Measurements from ENCODE around the gene IQCF6.

Gene IQCF6

GRCh38 chr3:51739110-51739509 is 39.9 kb downstream of the IQCF6 start:
- TF ChIP-seq CTCF (IDR thresholded peaks at IDR 0.05; ENCODE audit: low read depth, low read length, missing control alignments), result no peak
- Histone ChIP-seq H3K27me3 (replicated peaks) (peaks cover 2% of the 10 kb centered on the region), H3K27ac (no peak overlapping the region), H3K4me3 (ENCODE audit: low read depth, low read length) (no peak overlapping the region), H3K36me3 (replicated peaks) (no peaks in the 10 kb centered on the region)
- in situ Hi-C loops (cut with HindIII; ENCODE audit: low pct_ligation_motif_present, low sequenced_read_pairs), result no loop called here
- DNase-seq, result no peak

DNA sequence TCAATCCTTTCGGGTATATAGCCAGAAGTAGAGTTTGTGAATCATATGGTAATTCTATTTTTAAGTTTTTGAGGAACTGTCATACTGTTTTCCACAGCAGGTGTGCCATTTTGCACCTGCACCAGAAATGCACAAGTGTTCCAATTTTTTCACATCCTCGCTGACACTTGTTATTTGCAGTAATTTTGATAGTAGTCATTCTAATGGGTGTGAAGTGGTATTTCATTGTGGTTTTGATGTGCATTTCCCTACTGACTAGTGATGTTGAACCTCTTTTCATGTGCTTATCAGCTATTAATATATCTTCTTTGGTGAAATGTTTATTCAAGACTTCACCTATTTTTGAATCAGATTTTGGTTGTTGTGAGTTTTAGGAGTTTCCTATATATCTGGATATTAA is 43.1 kb downstream of the IQCF6 start:
- Histone ChIP-seq H3K27ac (no peak overlapping the region), H3K27me3 (replicated peaks) (peaks cover 2% of the 10 kb centered on the region), H3K36me3 (replicated peaks) (no peaks in the 10 kb centered on the region), H3K4me3 (ENCODE audit: low read depth, low read length) (no peak overlapping the region)
- TF ChIP-seq CTCF (IDR thresholded peaks at IDR 0.05; ENCODE audit: low read depth, low read length, missing control alignments), result no peak
- in situ Hi-C loops (cut with HindIII; ENCODE audit: low pct_ligation_motif_present, low sequenced_read_pairs), result no loop called here
- DNase-seq, result no peak

- H3K27ac ChIP-seq, result no peak overlapping the region
- no peaks in the 10 kb centered on the region for H3K36me3 ChIP-seq (replicated peaks)
- in situ Hi-C loops (cut with HindIII; ENCODE audit: low pct_ligation_motif_present, low sequenced_read_pairs), result no loop called here
- DNase-seq, result no peak
- TF ChIP-seq CTCF (IDR thresholded peaks at IDR 0.05; ENCODE audit: low read depth, low read length, missing control alignments), result no peak
- no peak overlapping the region for H3K4me3 ChIP-seq (ENCODE audit: low read depth, low read length)
- peaks cover 2% of the 10 kb centered on the region for H3K27me3 ChIP-seq (replicated peaks)
Measured at GRCh38 chr3:51735039-51735438, 44.0 kb downstream of the IQCF6 start.

DNA sequence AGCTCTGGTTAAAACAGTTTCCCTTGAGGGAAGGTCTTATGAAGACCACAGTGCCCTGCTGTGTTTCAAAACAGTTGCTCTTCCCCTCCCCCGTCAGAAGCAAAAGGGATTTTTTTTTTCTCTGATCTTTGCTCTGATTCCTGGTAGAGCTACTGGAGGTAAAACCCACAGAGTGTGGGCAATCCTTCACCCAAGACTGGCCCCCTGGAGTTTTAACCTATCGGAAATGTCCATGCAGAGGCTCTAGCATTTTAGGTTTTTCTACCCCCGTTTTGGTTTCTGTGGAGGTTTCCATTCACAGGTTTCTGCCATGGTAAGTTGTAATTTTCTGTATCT is 44.5 kb downstream of the IQCF6 start:
- H3K4me3 ChIP-seq (ENCODE audit: low read depth, low read length), result no peak overlapping the region
- in situ Hi-C loops (cut with HindIII; ENCODE audit: low pct_ligation_motif_present, low sequenced_read_pairs), result no loop called here
- no peak overlapping the region for H3K27ac ChIP-seq
- H3K27me3 ChIP-seq (replicated peaks), result peaks cover 2% of the 10 kb centered on the region
- TF ChIP-seq CTCF (IDR thresholded peaks at IDR 0.05; ENCODE audit: low read depth, low read length, missing control alignments), result no peak
- no peaks in the 10 kb centered on the region for H3K36me3 ChIP-seq (replicated peaks)
- DNase-seq, result no peak

DNA sequence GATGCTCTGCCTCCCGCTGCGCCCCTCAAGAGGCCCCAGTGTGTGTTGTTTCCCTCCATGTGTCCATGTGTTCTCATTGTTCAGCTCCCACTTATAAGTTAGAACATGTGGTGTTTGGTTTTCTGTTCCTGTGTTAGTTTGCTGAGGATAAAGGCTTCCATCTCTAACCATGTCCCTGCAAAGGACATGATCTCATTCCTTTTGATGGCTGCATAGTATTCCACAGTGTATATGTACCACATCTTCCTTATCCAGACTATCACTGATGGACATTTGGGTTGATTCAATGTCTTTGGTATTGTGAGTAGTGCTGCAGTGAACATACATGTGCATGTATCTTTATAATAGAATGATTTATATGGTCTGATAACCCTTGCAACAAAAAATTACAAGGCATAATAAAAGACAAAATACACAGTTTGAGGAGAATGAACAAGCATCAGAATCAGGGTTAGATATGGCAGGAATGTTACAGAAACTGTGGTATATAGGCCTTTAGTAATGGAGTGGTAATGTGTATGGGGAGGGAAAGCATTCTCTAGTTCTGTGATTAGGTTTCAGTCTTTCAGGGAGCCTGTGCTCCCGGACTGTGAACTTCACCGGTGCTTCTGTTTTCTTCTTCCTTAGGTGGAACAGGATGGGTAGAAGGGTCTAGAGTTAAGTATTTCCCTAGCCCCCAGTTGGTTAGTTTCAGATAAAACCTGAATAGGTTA is 45.0 kb downstream of the IQCF6 start:
- Histone ChIP-seq H3K36me3 (replicated peaks) (no peaks in the 10 kb centered on the region), H3K4me3 (ENCODE audit: low read depth, low read length) (no peak overlapping the region), H3K27ac (no peak overlapping the region), H3K27me3 (replicated peaks) (no peaks in the 10 kb centered on the region)
- no peak for DNase-seq
- in situ Hi-C loops (cut with HindIII; ENCODE audit: low pct_ligation_motif_present, low sequenced_read_pairs), result no loop called here
- TF ChIP-seq CTCF (IDR thresholded peaks at IDR 0.05; ENCODE audit: low read depth, low read length, missing control alignments), result no peak

- no peak for DNase-seq
Measured at GRCh38 chr3:51729042-51729633, 49.9 kb downstream of the IQCF6 start.

More at GRCh38 chr3:51729042-51729633, 49.9 kb downstream of the IQCF6 start:
- in situ Hi-C loops (cut with HindIII; ENCODE audit: low pct_ligation_motif_present, low sequenced_read_pairs), result no loop called here
- Histone ChIP-seq H3K27ac (no peak overlapping the region), H3K27me3 (replicated peaks) (no peaks in the 10 kb centered on the region), H3K4me3 (ENCODE audit: low read depth, low read length) (no peak overlapping the region), H3K36me3 (replicated peaks) (no peaks in the 10 kb centered on the region)
- no peak for TF ChIP-seq CTCF (IDR thresholded peaks at IDR 0.05; ENCODE audit: low read depth, low read length, missing control alignments)

Data from brain microvascular endothelial cell (primary cell).